Omental fat pad (tissue), 4 donors: ENCODE data around the gene FAAP20. TPM values are rescaled to one million over a fixed set of nuclear protein-coding genes. Genes with fewer than 3 reads are reported as not detected.

Experiments used
- ATAC-seq: fragments of 150-250 bp; one replicate; pipeline ENCODE4 v1.9.1; 2016; ENCODE audit warnings: mild to moderate bottlenecking, moderate library complexity; ENCODE audit not compliant: low FRiP score
- DNase-seq: peaks from one replicate; pipeline ENCODE4 v3.0.0-alpha.2; 2019; ENCODE audit warnings: low spot score
- total RNA-seq, 4 donors: library from RNA; depleted of rRNA; stranded (reverse); fragments of >200 nt; gene quantifications; one replicate each; pipeline ENCODE4 v1.1.0, GENCODE V29; 2016
- TF ChIP-seq, protein P1 (sequence below), 3 donors: fragments of 450-650 bp; IDR thresholded peaks; one replicate each; pipeline ENCODE4 v1.5.1; 2016 to 2017; ENCODE audit warnings: antibody characterized with exemption in 3 of 3, mild to moderate bottlenecking in 3 of 3, moderate library complexity in 2 of 3

Gene FAAP20
- total RNA-seq, 4 donors from 2014 or later, result 14.2 to 24.9 (median 21.8) TPM

DNA sequence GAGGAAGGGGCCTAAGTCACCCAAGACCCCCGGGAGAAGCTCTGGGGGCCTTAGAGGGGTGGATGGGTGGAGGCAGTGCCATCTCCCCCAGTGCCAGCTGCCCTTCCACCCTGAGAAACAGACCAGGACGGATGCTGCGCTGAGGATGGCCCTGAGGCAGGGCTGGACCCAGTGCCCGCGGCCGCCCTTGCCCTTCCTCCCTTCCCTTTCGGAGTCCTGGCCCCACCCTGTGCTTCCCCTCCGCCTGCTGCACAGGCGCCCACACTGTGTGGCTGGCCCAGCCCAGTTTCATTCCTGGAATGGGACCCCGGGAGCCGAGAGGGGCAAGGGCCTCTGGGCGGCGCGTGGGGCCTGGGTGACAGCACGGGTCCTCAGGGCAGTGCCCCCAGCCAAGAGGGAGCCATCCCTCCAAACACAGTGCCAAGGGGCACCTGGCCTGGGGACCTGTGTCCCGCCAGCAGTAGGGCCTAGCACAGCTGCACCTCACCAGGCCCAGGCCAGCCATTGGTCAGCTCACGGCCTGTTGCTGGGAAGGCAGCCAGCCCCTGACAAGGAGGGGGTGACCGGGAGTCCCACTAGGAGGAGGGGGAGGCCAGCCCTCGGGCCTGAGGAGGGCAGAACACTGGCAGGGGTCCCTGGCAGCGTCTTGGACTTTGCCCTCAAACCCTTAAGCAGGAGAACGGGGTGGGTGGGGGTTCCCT, 20.1 kb upstream of the FAAP20 start:
- TF ChIP-seq, protein P1, sequence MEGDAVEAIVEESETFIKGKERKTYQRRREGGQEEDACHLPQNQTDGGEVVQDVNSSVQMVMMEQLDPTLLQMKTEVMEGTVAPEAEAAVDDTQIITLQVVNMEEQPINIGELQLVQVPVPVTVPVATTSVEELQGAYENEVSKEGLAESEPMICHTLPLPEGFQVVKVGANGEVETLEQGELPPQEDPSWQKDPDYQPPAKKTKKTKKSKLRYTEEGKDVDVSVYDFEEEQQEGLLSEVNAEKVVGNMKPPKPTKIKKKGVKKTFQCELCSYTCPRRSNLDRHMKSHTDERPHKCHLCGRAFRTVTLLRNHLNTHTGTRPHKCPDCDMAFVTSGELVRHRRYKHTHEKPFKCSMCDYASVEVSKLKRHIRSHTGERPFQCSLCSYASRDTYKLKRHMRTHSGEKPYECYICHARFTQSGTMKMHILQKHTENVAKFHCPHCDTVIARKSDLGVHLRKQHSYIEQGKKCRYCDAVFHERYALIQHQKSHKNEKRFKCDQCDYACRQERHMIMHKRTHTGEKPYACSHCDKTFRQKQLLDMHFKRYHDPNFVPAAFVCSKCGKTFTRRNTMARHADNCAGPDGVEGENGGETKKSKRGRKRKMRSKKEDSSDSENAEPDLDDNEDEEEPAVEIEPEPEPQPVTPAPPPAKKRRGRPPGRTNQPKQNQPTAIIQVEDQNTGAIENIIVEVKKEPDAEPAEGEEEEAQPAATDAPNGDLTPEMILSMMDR (IDR thresholded peaks at IDR 0.05), result no peak
- DNase-seq (no peak), ATAC-seq (peak; percentile 26)

DNA sequence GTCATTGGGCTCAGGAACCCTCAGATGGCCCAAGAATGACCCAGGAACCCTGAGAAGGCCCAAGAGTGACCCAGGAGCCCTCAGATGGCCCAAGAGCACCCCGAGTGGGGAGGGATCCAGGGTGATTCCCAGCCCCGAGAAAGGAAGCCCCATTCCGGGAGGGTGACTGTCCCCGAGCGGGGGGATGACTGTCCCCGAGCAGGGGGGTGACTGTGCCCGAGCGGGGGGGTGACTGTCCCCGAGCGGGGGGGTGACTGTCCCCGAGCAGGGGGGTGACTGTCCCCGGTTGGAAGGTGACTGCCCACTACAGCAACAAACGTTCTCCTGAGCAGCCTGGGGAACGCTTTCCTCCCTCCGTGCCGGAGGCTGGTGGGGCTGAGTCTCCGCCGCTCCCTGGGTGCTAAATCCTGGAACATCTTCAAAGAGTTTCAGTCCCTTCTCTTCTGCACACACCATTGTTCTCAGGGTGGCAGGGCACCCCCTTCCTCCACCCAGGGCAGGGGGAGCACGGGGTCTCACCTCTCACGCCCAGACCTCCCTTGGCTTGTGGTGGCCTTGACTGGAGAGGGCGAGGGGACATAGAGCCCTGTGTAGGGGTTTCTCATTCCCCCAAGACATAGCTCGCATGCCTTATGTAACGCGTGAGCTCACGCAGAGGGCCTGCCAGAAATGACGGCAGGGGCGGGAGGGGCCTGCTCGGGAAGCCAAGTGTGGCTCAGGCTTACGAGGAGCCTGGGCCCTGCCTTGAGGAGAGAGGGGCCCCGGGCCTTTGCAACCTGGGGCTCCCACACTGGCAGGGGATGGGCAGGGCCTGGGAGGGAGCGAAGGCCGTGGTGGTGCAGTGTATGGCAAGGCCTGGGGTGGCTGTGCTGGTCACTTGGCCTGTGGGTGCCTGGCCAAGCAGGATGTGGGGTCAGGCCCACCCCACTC, 19.3 kb upstream of the FAAP20 start:
- TF ChIP-seq, protein P1 (IDR thresholded peaks at IDR 0.05), result no peak
- peak; percentile 81 for ATAC-seq
- no peak for DNase-seq

DNA sequence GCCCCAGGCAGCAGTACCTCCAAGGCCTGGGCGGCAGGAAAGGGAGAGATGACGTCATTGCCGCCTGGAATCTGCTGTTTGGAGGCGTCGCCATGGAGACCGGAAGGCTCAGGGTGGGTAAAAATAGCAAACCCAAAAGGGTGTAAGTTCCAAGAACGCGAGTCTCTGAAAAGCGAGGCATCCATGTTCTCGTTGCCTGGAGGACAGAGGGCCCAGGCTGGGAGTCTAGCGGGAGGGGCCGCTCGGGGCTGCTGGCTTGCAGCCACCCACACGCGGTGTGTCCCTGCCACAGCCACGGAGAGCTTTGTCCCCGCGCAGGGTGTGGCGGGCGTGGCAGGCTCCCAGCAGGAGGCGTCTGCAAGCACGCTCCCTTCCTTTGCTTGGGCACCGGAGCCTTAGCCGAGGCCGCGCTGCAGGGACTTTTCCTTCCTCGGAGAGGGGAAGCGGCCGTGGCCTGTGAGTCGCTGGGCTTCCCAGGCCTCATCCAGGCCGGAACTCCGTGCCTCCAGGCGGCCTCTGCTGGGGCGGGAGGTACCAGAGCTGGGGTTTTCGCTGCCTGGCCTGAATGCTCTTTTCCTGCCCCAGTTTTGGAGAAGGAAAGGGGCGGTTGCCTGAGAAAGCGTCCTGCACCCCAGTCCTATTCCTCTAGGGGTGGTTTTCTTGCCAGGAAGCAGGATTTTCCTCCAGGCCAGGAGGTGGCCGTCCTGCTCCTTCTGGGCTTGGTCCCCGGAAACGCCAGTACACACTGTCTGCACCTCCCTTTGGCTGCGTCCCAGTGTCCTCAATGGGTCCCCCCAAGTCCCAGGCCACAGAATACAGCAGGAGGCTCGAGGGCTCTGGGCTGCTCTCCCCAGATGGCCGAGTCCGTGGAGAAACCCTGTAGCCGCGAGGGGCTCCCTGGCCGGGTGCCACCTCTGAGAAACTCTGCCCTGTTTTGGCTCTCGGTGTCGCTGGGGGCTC, 18.2 kb upstream of the FAAP20 start:
- peak; percentile 54 for ATAC-seq
- TF ChIP-seq, protein P1 (IDR thresholded peaks at IDR 0.05), result no peak
- peak; percentile 87 for DNase-seq

DNA sequence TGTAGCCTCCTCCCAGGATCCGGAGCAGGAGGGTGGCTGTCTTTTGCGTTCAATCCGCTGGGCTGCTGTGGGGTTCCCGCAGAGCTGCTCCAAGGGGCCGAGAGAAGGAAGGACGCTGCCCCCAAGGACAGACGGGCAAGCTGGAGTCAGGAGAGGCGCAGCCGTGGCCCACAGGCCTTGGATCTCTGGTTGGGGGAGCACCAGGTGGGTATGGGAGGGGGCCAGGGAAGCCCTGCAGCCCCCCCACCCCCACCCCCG, 17.6 kb upstream of the FAAP20 start:
- ATAC-seq (no peak), DNase-seq (no peak)
- TF ChIP-seq, protein P1 (IDR thresholded peaks at IDR 0.05), result no peak

DNA sequence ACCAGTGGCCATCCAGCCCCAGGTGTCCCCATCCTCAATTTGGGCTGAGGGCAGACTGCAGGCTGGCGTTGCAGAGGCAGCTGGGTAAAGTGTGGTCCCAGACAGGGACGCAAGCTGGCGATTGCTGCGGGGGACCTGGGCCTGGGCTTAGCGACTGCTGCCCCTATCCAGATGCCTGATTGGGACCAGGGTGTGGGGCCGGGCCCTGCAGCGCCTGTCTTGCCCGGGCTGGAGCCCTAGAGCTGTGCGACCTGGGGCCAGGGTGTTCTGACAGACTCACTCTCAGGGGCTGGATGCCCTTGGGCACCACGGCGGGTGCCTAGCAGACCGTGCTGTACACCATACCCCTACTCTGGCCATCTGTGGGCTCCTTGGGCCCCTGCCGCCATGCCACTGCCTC, 16.2 kb upstream of the FAAP20 start:
- ATAC-seq (no peak), DNase-seq (no peak)
- TF ChIP-seq, protein P1 (IDR thresholded peaks at IDR 0.05), result no peak

DNA sequence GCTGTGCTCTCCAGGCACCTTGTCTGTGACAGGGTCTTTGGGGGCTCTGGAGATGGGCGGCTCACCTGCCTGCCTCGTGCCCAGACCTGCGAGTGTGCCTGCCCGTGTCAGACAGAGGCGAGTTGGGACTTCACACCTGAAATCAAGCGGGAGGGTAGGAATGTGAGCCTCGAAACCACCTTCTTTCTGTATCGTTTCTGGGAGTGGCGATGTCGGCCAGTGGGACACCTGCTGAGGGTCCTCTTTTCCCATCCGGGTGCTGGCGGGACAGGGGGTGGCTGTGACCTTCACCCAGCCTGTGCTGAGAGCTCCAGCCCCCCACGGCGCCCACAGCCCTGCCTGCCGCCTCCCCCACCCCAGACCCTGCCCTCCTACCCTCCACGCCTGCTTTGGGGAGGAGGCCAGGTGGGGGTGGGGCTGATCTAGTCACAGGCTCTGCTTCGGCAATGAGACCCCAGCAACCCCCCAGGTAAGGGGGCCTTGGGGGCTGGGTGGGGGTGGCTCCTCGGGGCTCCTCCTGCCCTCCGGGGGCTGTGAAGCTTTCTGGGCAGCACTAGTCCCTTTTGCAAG, 15.6 kb upstream of the FAAP20 start:
- ATAC-seq (no peak), DNase-seq (no peak)
- TF ChIP-seq, protein P1 (IDR thresholded peaks at IDR 0.05), result no peak
